ENCODE data around the gene DLG2.
"Not testable (repeated sequence)": the region's sequence is repeated elsewhere in the genome, so short reads cannot be mapped to it uniquely, and the experiment has no call there.

DLG2 gene

DNA sequence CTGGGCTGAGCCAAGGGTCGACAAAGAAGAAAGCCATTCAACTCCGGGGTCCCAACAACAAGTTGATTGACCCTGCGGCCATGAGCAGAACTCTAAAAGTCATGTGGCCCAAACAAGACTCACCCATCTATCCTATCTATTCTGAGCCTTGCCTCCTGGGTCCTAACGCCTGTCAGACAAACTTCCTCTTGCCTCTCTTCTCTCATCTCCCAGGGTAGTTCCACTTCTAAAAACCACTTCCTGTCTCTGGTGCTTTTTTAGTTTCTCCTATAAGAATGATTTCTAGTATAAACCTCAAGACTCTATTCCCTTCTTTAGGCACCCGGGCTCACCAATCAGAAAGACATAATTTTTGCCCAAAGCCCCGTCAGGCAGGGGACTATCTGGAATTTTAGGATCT is 530.2 kb downstream of the DLG2 start:
- DNase-seq: no peak

DNA sequence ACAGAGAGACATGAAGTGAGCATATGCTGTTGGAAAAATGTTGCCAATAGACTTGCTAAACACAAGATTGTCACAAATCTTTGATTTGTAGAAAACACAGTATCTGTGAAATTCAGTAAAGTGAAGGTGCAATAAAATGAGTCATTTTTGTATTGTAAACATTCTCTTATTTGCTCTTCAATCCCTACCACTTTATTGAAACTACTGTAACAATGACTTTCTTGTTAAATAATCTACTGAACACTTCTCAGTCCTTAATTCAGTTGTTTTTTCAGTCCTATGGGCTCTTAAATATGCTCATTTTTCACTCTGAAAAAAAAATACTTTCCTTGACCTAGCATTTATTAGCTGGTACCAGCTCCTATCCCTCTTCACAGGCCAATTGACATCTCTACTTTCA is 531.9 kb downstream of the DLG2 start:
- DNase-seq: no peak

DNA sequence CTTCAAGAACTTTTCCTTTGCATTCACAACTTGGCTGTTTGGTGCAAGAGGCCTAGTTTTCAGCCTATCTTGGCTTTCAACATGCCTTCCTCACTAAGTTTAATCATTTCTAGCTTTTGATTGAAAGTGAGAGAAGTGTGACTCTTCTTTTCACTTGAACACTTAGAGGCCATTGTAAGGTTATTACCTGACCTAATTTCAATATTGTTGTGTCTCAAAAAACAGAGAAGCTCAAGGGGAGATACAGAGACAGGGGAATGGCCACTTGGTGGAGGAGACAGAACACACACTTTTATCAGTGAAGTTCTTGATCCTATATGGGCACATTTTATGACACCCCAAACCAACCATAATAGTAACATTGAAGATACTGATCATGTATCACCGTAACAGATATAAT is 532.3 kb downstream of the DLG2 start:
- no peak for DNase-seq

DNA sequence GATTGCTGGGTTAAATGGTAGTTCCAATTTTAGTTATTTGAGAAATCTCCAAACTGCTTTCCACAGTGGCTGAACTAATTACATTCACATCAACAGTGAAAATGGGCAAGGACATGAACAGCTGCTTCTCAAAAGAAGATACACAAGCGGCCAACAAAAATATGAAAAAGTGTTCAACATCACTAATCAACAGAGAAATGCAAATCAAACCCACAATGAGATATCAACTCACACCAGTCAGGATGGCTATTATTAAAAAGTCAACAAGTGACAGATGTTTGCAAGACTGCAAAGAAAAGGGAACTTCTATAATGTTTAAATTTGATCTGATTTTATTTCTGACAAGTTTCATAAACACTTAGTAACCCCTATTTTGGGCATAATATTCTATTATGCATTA is 537.5 kb downstream of the DLG2 start:
- DNase-seq: no peak

DNA sequence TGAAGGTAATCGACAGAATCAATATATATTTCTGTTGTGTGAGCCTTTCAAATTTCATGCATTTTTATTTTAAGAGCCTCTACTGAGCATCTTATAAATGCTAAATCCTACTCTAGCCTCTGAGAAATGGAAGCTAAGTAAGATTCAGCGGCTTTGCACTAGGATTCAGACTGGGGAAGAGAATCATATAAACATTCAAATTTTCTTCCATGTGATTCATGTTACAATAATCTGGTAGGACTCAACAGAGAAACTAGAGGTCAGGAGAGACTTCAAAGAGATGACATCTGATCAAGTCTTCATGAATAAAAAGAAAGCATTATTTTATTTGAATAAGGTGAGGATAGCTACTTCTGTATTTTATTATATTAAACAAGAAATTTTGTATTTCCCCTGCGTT is 538.9 kb downstream of the DLG2 start:
- DNase-seq: no peak

DNA sequence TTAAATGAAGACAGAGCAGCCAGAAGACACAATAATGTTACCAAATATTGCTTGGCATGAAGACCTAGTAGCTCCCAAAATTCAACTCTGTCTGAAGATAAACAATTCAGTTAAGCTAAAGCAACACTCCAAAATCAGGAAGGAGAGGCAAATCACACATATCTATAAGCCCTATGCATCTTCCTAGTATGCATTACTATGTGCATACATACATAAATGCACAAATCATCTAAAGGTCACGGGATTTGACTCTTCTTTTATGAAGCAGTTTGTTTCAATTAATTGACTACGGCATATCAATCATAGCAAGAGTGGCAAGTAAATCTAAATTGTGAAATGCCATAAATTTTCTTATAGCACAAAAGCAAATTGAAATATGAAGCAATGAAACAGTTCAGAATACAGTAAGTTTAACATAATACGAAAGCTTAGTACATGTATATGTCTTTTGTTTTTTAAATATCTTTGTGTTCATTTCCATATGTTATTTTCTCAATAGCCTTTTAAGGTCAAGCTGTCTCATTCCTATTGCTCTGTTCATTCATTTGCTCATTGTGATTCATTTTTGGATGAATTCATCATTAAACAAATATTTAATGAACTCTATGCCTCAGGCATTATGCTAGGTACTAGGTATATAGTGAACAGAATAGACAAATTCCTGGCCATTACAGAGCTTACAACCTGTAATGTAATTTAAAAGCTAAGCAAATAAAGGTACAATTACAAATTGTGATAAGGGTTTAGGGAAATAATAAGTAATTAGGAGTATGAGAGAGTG is 540.5 kb downstream of the DLG2 start:
- no peak for DNase-seq

DNA sequence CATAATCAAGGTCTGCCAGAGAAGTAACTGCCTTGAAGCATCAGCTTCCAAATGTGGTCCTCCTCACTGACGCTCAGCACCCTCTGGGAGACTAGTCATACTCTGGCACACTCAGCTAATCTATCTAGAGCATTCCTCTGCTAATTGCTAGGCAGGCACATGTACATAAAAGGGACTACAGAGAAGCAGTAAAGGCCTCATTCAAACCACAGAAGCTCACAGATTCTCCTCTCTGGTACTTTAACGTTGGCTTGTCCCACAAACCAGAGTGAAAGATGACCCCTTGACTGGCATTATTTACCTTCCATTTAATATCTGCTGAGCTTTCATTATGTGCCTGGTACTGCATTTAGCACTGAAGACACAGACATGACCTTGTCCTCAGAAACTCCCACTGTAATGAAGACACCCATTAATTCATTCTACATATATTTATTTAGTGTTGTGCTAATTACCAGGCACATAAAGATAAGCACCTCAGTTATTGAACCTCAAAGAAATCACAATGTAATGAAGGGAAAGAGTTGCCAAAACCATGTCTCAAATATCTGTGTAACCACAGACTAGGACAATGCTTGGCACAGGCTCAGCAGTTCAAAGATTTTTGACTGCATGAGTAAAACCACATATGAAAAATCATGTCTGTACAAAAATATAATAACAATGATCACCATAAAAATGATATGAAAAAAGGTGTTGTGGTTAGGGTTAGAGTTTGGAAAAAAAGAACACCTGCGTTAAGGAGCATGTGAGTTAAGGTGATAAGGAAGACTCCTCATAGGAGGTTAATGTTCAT is 550.4 kb downstream of the DLG2 start:
- no peak for DNase-seq

DNA sequence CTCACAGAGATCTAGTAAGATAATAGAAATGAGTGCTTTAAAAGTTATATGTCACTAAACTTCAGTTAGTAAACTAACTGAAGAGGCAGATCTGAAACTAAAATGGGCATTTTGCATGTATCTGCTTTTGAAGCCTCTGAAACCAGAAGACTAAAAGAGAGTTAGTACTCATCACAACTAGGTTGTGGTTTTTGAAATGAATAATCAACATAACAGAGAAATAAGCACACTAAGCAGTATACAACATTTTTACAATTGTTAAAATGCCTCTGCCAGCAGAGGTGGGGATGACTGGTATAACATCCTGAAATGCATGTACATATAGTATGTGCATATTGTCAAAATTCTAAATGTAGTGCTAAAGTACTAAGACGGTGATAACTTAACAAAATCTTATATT is 564.5 kb downstream of the DLG2 start:
- no peak for DNase-seq

DNA sequence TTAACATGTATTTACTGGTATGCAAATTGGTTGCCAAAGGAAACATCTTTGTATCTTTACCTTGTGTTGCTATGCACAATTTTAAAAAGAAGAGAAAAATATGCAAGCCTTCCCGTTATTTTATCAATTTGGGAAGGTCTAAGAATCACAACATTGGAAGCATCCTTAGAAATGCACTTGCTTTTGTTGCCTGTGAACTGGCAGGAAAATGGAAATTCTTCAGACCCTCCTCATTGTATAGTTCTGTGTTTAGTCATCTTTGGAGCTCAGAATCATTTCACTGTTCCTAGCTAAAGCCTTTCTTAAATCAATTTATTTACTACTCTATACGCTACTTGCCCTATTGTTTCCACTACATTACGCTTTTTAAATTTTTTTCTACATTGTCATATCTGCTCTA is 574.5 kb downstream of the DLG2 start:
- no peak for DNase-seq

DNA sequence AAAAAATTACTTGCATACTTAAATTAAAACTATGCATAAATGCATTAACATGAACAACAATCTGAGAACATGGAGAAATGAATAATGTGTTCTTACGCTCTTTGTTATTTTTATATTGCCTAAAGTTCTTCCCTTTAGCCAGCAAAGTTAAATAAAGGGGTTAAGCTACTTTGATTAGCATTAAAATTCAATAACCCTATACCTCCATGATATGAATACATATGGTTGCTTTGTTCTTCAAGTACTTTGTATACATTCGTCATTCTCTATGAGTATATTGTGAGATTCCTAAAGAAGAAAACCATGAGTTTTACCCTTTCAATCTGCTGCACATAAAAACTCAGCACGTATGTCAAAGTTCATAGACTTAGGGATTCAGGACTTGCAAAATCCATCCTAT is 578.3 kb downstream of the DLG2 start:
- no peak for DNase-seq

DNA sequence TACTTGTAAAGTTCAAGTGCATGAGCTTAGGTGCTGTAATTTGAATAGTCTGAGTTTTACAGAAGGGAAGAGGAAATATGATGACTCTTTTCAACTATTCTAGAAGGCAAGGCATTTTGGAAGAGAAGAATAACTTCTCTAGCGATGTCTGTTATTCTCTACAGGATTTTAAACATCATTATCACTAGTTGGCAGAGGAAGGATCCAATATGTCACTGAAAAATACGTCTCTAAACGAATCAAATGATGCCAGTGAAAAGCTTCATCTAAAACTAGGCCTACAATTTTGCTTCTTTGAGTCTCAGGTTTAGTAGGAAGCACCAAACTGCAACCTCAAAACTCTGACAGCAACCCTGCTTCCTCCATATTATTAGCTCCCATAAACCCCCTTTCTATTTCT is 581.4 kb downstream of the DLG2 start:
- DNase-seq: no peak

DNA sequence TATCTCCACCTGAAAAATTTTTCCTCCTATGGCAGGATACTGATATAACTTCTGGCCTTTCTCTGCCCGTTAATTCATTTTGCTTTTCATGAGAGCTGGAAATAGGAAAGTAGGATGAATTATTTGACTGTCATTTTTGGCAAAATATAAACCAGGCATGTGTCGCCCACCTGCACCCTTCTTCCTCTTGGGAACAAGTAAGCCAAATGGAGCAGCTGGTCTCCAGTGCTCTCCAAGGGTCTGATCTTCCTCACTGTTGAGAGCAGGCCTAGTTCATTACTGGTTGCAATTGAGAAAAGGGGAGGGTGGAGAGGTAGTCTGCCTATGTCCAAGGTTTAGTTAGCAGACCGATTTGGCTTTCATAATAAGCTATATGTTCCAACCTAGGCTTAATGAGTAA is 582.2 kb downstream of the DLG2 start:
- DNase-seq: no peak

DNA sequence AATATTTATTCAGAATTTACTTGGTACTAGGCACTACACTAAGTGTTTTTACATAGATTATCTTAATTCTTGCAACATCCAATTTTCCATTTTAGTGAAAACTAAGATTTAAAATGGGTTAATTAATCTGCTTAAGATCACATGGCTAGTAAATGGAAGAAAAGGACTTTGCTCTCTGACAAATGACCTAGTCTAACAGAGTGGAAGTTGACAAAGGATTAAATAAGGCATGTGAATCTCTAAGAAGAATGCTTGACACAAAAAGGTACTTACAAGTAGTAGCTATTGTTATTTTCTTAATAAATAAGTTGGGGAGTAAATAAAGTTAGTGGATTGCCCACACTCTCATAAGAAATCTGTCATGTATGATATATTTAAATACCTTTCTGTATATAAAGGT is 584.8 kb downstream of the DLG2 start:
- DNase-seq: no peak

DNA sequence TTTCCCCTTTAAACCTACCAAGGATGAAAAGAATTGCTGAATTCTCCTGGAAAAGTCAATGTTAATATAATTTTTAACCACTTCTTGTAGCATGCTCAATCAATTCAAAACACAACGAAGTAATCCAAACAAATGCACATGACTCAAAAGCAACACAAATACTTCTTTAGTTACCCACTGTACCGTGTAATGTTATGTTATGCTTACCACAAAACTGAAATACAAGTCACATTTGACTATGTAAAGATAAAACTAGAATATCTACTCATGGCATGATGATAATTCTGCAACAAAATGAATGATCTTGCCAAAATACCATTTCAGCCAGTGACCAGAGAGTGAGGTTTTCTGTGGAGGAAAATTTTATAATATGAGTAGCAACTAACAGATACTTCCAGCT is 587.0 kb downstream of the DLG2 start:
- DNase-seq: no peak

DNA sequence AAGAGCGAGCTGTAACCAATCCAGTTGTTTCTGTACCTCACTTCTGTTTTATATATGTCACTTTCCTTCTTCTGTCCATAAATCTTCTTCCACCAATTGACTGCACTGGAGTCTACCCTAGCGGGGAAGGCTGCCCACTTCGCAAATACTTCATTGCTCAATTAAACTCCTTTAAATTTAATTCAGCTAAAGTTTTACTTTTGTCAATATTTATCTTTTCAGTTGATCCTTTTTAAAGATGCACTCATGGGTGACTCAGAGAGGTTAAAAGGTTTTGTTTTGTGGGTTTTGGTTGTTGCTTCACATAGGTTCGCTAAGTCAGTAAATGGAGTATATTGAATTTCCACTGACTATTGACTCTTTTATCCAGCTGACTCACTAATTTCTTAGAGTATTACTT is 597.2 kb downstream of the DLG2 start:
- DNase-seq: no peak

DNA sequence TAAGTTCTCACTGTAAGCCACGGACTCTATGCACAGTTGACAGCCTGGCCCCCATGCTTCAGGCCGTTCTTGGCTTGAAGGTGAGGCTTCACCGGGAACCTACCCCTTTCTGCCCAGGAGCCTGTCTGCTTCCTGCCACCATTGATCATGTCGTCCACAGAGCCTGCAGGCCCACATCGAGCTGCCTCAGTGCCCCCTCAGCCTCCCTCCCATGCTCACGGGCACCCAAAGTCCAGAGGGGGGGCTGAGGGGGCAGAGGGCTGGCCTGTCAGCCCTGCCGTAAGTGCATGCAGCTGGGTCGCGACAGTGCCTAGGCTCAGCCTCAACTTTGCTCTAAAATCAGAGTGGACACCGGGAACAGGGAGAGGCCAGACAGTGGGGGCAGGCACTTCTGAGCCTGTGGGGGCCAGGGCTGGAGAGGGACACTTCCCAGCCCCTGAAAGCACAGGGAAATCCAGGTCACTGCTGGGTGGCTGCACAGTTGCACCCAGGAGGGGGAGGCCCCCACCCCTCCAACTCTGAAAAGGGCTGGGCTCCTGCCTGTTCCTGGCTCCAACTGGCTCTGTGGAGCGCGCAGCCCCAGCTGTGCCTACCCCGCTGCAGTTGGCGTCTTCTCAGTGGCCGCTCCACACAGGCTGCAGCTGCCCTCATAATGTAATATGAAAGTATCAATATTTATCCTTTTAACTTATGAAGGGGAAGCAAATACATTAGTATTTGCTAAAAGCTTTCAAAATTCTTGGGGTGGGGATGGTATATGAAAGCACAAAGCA is 598.6 kb downstream of the DLG2 start:
- no peak for DNase-seq

DNA sequence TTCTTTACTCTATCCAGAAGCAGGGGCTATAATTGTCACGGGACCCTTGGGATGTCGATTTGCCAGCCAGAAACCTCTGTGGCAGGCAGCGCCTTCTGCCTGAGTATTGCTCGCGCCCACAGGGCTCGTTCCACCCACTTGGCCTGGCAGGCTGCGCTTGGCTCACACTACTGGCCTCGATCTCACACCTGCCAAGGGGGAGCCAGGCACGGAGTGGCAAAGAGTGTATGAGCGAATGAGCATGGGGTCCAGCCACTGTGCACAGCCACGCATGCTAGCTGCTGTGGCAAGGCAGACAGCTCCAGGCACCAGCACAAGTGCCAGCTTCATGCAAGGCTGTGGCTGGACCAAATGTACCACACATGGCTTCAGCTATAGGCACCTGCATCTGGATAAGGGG is 599.8 kb downstream of the DLG2 start:
- no peak for DNase-seq

DNA sequence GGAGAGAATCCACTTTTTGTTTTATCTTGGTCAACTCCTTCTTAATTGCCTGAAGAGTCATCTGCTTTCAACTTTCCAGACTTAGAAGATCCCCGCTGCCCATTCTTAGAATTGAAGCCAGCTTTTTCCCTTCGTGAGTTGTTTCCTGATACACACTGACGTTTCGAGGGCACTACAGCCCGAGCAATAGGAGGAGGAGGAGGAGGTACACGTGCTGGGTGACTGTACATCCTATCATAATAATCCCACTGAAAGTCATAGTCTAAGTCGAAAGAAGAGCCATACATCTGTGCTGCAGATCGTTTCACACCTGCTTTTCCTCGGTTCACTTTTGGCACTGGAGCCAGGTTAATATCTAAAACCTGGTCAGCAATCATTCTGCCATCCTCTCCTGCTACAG is 606.1 kb downstream of the DLG2 start:
- no peak for DNase-seq

DNA sequence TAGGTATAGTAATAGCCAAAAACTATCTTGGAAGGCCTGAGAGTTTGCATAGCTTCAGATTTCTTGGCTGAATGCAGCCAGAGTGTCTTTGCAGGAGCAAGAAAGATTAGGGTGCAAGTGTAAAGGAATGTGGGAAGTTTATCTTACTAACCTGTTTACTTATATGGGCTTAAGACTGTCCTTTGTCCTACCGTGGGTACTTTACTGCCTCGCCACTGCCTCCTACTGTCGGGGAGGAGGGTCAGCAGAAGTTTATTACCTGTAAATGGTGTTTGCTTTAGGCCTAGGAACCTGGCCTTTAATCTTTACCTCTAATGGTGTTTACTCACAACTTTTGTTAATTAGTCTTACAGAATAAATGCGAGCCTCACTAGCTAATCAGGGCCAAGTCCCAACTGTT is 633.8 kb downstream of the DLG2 start:
- DNase-seq: no peak

DNA sequence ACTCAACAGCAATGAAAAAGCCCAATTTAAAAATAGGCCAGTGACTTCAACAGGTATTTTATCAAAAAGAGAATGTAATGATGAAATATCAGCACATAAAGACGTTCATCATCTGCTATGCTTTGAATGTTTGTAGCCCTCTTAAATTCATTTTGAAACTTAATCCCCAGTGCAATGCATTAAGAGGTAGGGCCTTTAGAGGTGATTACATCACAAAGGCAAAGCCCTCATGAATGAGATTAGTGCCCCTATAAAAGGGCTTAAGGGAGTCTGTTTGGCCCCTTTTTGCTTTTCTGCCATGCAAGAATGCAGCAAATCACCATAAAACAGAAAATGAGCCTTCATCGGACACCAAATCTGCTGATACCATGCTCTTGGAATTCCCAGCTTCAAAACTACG is 637.0 kb downstream of the DLG2 start:
- DNase-seq: no peak

DNA sequence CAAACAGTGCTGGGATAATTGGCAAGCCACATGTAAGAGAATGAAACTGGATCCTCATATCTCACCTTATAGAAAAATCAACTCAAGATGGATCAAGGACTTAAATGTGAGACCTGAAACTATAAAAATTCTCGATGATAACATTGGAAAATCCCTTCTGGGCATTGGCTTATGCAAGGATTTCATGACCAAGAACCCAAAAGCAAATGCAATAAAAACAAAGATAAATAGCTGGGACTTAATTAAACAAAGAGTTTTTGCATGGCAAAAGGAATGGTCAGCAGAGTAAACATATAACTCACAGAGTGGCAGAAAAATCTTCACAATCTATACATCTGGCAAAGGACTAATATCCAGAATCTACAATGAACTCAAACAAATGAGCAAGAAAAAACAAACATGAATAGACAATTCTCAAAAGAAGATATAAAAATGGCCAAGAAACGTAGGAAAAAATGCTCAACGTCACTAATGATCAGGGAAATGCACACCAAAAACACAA is 639.4 kb downstream of the DLG2 start:
- DNase-seq: not testable (repeated sequence)

DNA sequence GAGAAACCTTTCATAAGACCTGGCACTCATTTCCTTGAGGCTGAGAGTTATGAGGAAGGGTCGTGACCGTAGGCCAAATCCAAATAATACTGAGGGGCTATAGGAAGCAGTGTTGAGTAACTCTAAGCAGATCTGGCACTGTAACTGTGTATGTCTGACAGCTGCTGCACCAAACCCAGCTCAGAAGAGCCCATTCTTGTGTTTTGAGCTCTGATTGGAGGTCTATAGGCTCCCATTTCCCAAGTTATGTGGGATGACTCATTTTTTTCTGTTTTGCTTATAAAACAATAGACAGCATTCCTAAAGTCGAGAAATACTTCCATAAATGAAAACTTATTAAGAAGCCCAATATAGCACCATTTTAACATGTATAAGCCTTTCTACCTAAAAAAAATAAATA is 645.8 kb downstream of the DLG2 start:
- no peak for DNase-seq

DNA sequence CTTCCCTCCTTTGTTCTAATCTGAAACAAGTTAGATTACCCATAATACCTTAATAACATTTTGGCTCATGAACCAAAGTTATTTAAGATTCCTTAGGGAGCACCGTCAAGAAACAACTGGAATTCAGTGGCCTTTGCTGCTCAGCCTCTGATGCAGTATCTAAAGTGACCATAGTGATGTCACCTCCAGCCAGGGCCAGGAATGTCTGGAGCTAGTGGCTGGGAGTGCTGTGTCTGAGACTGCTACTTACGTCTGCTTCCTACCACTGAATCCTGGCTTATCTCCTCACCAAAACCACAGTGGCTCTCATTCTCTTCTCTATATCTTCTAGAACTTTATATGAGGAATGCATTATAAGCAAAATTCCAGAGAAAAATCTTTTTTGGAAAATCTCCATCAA is 658.0 kb downstream of the DLG2 start:
- no peak for DNase-seq

DNA sequence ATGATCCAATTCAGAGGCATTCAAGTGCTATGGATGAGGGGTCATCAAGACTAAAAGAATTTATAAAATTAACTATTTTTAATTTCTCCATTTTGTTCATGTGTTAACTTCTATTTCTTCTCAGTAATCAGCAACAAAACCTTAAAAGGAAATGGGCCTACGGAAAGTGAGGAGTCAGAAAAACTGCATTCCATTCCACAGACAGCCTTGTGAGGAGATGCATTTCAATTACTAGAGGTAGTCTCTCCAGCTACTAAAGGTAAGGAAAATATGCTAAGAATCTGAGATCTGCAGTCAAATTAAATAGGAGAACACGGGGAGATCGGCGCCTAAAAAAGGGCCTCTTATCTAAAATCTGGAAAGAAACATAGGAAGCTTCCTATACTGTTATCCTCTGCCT is 661.7 kb downstream of the DLG2 start:
- no peak for DNase-seq
